ENCODE measurements around the gene SMIM3.
A peak's percentile ranks its signal among the peaks of the same experiment; 100 is the strongest.
"Not testable (repeated sequence)": the region's sequence is repeated elsewhere in the genome, so short reads cannot be mapped to it uniquely, and the experiment has no call there.

The SMIM3 gene

DNA sequence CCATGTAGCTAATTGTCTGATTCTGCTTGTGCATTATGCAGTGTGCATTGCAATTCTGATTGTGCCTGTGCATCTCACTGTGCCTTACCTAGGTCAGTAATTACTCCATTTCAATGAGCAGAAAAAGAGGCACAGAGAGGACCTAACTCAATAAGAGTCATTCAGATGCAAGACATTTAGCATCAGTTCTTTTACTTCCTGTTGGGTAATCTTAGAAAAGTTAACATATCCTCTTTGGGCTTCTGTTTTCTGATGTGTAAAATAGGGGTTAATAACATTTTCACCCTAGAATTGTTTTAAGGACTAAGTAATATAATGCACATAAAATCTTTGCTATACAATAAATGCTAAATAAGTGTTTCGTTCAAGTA is 12.8 kb upstream of the SMIM3 start:
- no peak for DNase-seq

DNA sequence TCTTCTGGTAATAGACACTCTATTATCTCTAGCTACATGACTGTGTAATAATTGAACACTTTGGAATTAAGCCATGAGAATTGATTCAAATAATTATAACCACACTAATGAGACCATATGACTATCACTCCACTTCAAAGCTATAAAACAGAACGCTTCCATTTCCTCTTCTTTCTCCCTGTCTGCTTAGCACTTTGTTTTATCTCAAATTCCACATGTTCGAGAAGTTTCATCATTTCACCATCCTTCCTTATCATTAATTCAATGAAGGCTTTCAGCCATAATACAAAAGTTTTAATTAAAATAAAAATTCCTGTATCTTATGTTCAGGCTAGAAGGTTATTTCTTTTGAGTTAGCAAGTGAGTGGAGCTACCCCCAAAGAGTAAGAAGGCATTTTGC is 12.3 kb upstream of the SMIM3 start:
- DNase-seq = no peak

DNA sequence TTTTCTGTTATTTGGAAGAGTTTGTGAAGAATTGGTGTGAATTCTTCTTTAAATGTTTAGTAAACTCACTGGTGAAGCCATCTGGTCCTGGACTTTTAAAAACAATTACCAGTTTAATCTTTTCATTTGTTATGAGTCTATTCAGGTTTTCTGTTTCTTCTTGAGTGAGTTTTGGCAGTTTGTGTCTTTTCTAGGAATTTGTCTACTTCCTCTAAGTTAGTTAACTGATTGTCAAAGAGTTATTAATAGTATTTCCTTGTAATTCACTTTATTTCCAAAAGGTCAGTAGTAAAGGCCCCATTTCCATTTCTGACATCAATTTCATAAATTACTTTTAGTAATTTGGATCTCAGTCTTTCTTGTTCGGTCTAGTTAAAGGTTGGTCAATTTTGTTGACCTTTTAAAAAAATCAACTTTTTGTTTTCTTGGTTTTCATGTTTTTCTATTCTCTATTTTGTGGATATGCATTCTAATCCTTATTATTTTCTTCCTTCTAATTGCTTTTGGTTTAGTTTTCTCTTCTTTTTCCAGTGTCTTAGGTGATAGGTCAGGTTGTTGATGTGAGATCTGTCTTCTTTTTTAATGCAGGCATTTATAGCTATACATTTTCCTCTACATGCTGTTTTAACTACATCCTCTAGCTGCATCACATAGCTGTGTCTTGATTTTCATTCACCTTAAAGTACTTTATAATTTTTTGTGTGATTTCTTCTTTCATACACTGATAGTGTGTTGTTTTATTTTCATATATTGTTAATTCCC is 7.3 kb upstream of the SMIM3 start:
- DNase-seq = no peak

DNA sequence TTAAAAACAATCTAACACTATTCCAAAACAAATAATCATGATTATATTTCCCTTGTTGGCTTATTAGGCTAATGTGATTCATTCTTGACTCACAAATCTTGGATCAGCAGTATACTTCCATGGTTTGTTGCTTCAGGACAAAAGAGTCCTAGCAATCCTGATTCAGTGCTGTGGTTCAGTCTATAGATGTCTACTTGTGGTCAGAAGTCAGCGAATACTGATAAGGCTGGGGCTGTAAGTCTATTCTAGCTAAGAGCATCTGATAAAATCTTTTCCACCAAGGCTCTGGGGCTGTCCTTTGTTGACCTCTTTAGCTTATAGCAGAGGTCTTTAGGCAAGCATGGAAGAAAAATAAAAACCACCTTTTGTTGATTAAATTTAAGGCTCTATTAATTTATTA is 4.4 kb upstream of the SMIM3 start:
- DNase-seq = no peak

DNA sequence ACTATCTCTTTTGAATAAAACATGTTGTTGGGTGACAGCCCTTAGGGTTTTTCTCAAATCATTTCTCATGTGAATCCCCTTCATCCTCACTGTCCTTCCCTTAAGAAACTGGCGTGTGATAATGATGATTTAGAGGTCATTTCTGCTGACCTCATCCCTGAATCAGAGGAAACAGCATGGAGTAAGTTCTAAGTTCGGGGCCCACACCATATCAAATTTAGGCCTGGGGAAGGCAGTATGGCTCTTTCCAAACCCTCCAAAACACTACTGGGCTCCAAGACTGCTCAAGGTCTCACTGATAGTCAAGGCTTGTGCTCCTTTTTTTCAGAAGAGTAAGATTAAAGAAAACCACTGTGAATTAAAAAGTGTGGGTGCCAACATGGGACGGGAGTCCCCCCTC is 872 bp upstream of the SMIM3 start:
- no peak for DNase-seq

DNA sequence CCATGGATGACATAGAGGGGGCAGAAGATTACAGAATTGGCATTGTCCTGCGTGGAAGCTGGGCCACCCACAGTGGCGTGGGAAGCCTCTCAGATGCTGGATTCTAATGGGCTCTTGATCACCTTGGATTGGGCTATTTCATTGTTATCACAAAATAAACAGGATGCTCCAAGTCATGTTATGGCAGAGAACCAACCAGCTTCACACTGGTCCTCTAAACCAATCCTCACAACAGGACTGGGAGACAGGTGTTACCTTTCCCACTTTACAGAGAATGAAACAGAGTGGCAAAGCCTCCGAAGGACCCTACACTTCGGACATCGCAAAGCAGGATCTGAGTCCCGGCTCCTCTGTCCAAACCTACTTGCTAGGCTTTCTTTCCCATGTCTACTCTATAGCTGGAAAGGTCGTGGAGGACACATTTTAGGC is 455 bp upstream of the SMIM3 start:
- no peak for DNase-seq

DNA sequence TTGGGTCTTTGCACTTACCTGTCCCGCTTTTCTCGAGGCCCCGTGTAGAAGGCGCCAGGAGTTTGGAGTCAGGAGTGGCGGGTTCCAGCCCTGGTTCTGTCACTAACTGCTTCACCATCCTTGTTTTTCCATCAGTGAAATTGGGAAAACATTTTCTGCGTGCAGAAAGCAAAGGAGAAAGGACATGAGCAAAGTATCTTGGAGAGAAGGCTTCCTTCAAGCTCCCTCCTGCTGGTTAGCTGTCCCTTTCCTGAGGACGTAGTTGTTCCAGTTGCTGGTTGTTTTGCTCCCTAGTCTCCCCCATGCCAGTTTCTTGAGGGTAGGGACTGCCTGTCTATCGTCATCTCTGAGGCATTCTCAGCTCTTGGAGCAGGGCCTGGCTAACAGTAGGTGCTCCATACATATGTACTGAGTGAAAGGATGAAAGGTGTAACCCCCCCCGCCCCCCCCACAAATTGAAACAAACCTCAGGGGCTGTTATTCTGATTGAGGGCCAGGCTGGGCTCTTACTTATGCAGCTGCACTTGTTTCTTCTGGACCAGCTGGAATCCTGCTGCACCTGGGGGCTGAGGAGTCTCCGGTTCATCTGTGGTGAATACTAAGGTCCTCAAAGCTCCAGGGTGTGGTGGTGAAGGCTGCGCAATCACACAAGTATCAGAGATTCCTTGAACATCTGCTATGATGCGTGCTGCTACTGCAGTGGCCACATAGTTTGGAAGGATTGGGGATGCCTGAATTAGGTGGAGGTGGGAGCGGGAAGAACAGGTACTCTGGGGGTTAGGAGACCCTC is 1.0 kb downstream of the SMIM3 start:
- no peak for DNase-seq

DNA sequence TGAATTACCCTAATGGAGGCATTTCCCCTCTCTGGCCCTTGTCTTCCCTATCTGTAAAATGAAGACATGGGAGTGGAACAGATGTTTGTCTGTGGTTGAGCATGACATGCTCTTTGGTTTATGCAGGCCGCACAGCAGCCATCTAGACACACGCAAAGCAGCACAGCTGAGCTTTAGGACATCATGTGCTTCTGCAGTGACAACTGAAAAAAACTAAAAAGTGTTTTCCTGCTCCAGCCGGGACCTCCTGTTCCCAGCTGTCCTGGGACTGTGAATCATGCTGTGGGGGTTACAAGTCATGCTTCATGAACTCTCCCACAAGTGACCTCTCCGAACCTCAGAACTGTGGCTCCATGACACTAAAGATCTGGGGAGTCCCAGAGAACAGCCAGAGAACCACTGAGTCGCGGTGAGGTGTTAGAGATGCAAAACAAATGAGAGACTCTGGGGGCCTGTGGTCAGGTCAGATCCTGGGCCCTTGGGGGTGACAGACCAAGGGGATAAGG is 1.7 kb downstream of the SMIM3 start:
- no peak for DNase-seq

DNA sequence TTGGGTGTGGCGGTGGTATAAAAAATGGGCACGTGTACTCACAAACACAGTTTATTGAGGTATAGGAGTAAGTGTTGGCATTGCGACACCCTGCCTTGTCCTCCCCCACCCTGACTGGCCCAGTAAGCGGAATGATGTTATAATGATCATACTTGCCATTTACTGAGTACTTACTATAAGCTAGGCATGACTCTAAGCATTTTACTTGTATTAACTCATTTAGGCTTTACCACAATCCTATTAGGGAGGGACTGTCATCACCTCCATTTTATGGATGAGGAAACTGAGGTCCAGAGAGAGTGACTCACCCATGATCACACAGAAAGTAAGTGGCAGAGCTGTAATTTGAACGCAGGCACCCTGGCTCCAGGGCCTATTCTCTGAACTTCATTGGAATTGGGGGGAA is 2.3 kb downstream of the SMIM3 start:
- DNase-seq = no peak

DNA sequence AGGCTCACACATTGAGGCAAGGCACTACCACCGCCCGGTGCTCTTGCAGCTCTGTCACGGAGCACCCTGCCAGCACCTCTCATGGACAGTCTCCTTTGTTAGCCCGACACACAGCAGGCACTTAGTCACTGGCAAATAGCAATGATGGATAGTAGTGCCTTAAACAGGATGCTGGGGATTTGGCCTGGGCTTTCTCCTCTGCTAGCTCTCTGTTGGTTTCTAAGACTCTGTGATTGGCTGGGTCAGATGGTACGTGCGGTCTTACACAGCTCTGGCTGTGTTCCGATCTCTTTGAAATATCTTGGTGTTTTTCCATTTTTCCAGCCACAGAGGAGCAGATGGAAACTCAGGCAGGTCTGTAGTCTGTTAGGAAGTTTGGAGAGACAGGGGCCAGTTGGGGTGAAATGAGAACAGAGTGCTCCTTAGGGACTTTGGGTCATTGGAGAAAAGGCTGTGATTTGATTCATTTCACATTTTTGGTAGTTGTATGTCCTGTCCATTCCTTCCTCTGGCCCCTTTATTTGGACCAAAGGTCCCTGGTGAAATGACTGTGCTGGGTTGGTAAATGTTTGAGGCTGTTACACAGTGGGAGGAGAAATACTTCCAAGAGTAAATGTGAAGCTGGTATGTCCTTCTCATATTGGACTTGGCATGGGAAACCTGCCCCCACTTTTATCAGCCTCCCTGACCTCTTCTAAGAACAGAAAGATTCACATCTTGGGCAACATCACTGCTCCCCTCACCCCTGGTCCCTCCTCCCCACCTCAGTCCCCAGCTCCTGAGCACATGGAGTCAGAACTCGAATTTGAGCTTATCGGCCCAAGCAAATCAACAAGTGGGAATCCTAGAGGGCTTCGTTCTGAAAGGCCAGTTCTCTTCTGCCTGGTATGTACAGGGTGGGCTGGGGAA is 3.4 kb downstream of the SMIM3 start:
- no peak for DNase-seq

DNA sequence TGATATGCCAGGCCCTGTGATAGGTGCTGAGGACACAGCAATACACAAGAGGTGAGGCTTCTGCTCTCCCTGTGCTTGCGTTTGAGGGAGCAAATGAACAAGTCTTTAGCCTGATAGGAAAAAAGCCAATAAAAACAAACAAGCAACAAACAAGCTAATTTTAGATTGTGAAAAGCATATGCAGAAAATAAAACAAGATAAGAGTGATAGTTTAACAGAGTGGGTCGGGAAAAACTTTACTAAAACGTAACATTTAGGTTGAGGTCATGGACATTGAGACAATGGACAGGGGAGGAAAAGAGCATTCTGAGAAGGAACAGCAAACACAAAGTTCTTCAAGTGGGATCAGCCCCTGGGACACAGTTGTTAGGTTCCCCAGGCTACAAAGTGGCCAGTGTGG is 4.3 kb downstream of the SMIM3 start:
- DNase-seq = no peak

DNA sequence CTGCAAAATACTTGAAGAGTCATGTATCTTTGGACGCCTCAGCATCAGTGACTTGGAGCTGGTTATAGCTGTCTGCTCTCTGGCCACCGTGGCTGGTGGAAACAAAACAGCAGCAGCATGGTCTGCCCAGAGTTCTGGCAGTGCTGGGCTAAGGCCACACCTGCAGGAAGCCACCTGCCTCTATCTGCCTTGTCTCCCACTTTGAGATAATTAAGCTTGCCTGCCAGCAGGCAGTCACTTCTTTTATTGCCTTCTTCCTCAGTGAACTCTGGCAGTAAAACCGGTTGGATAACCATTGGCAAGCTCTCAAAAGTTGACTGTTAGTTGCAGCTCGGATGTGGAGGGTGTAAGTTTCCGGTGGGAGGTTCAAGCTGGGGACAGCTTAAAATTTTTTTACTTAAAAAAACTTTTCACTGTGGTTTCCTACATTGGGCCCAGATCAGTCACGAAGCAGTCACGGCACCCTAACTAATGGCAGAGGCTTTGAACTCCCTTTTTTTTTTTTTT is 4.9 kb downstream of the SMIM3 start:
- DNase-seq = peak; percentile 59

DNA sequence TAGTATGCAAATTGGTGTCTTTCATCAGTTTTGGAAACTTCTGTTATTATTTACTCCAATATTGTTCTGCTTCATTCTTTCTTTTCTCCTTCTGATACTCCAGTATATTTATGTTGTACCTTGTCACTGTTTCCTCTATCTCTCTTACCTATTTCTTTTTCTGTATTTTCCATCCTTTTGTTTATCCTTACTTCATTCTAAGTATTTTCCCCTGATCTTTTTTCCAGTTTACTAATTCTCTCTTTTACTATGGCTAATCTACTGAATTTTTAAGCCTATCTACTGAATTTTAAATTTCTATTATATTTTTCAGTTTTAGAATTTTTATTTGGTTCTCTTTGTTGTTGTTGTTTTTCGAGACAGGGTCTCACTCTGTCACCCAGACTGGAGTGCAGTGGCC is 7.4 kb downstream of the SMIM3 start:
- DNase-seq = no peak

DNA sequence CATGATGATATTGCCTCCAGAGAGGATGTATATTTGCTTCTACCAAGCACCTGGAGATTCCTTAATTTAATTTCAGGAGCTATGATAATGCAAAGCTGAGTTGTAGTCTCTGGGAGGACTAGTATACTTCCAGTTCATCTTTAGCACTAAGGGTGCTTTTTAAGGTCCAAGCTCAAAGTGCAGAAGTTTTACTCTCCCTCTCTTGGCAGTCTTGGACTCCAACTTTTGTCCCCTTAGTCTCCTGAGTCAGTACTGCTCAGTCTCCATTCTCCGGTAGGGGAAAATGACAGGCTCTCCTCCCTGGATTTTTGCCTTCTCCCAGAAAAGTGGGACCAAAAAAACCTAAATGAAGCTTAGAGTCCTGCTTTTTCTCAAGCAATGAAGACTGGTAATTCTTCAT is 8.3 kb downstream of the SMIM3 start:
- no peak for DNase-seq

DNA sequence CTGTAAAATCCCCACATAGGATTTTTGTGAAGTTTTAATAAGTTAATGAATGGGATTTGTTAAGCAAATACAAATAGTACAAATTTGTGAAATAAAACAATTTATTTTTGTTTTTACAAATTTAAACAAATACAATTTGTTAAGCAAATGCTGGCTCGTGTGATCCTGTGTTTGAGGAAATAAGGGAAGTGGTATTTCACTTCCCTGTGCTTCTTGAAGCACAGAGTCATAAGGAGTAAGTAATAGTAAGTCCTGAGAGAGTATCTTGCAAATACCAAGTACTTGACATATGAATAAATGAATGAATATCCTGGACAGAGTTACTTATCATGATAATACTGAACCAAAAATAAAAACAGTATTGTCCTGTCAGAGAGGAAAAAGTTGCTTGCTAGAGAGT is 9.1 kb downstream of the SMIM3 start:
- no peak for DNase-seq

DNA sequence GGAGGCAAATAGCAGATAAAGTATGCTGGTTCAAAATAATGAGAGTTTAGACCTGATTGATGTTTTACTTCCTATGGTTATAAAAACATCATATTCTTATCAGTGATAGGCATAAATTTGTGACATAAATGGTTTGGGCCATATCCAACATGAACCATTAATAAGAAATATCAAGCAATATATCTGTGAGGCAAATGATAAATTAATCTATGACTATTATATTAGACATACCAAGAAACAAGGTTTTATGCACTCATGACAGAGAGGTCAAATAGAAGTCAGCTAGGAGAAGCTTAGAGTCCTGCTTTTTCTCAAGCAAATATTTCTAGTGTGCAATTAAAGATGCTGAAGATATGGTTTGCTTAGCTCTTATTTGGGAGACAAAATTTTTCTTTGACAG is 10.4 kb downstream of the SMIM3 start:
- DNase-seq = no peak

DNA sequence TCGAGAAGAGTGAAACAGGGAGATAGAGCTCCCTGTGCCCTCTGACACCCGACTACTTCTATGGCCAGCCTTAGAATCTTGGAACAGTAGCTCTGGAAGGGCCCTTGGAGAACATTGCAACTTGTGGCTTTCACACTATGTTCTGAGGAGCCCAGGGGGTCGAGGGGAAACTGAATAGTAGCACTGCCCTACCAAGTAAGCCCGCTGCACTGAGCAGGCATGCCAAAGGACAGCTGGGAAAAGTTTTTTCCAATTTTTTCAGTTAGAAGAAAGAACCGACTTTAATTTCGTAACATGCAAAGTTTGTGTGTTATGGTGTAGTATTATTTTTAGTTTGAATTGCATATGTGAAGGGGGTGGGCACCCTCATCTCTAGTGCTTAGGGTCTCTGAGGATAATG is 10.9 kb downstream of the SMIM3 start:
- no peak for DNase-seq

DNA sequence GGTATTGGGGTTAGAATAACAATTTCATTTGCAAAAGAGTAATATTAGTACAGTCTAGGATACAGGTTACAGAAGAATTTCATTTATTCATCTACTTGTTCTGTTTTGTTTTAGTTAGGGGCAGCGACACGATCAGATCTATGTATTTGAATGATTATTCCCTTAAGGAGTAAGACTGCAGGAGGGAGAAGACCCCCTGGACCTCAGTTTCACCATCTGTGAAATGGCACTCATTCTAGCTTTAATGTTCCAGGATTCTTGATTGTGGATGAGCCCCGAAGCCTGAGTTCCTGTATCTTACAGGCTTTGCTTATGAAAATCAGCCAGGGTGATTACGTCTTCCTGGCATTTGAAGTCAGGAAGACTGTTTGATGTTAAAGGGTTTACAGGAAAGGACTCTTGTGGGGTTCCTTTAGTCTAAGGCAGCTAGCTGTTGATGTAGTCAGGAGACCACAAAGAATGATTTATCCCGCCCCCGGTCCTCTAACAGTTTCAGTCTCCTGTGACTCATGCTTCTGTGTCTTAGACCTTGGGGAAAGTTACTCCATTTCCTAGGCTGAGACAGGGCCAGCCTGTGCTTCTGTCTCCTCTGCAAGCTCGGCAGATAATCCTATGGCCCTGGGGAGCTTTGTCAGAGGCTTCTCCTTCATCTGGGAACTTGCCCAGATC is 11.5 kb downstream of the SMIM3 start:
- no peak for DNase-seq

DNA sequence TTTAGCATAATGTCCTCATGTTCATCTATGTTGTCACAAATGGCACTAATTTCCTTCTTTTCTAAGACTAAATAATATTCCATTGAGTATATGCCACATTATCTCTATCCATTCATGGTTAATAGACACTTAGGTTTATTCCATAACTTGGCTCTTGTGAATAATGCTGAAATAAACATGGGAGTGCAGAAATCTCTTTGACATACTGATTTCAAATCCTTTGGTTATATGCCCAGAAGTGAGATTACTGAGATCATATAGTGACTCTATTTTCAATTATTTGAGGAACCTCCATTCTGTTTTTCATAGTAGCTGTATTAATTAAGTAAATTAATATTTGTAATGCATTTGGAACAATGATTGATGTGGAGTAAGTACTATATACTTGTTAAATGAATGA is 13.0 kb downstream of the SMIM3 start:
- no peak for DNase-seq

DNA sequence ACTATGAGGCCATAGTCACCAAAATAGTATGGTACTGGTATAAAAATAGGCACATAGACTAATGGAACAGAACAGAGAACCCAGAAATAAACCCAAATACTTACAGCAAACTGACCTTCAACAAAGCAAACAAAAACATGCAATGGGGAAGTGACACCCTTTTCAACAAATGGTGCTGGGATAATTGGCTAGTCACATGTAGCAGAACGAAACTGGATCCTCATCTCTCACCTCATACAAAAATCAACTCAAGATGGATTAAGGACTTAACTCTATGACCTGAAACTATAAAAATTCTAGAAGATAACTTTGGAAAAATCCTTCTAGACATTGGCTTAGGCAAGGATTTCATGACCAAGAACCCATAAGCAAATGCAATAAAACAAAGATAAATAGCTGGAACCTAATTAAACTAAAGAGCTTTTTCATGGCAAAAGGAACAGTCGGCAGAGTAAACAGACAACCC is 14.9 kb downstream of the SMIM3 start:
- DNase-seq = not testable (repeated sequence)

DNA sequence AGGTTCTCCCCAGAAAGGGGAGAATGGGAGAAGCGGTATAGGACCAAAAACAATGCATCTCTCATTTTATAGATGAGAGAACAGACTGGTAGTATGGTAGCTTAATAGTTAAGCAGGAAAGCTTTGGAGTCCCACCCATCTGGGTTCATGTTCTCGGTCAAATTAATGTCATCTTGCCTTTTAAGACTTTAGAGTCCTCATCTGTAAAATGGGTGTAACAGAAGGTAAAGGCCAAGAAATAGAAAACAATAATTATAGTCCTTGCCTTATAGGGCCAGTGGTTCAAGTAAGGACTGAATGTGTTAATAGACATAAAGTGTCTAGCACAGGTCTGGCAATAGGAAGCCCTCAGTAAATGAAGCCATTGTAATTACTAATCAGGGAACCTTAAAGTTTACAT is 16.4 kb downstream of the SMIM3 start:
- no peak for DNase-seq

DNA sequence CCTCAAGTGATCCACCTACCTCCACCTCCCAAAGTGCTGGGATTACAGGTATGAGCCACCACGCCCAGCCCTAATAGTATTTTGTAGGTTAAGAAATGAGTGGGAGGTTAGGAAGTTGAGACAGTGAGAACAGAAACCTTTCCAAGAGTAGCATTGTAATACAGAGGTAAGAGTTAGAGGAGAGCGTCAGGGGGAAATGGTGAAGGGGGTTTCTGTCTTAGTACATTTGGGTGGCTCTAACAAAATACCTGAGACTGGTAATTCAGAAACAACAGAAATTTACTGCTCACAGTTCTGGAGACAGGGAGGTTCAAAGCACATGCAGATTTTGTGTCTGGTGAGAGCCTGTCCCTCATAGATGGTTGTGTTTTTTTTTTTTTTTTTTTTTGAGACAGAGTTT is 18.8 kb downstream of the SMIM3 start:
- DNase-seq = no peak
